A549 treated with dexamethasone at 1 μM for 4 hours (cell line): ENCODE results near the gene VPS35L. TPM values are rescaled to one million over a fixed set of nuclear protein-coding genes. Genes with fewer than 3 reads are reported as not detected.

ENCODE experiments used
- total RNA-seq: library from RNA; stranded (reverse); fragments of 200-300 nt; extraction: Qiagen RNA extraction; gene quantifications from 5 replicates; pipeline ENCODE4 v1.2.3, GENCODE V29; 2022

VPS35L gene, protein sequence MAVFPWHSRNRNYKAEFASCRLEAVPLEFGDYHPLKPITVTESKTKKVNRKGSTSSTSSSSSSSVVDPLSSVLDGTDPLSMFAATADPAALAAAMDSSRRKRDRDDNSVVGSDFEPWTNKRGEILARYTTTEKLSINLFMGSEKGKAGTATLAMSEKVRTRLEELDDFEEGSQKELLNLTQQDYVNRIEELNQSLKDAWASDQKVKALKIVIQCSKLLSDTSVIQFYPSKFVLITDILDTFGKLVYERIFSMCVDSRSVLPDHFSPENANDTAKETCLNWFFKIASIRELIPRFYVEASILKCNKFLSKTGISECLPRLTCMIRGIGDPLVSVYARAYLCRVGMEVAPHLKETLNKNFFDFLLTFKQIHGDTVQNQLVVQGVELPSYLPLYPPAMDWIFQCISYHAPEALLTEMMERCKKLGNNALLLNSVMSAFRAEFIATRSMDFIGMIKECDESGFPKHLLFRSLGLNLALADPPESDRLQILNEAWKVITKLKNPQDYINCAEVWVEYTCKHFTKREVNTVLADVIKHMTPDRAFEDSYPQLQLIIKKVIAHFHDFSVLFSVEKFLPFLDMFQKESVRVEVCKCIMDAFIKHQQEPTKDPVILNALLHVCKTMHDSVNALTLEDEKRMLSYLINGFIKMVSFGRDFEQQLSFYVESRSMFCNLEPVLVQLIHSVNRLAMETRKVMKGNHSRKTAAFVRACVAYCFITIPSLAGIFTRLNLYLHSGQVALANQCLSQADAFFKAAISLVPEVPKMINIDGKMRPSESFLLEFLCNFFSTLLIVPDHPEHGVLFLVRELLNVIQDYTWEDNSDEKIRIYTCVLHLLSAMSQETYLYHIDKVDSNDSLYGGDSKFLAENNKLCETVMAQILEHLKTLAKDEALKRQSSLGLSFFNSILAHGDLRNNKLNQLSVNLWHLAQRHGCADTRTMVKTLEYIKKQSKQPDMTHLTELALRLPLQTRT
- total RNA-seq, result 27.5 to 37.6 TPM (median 34.5 TPM) in 5 replicates

DNA sequence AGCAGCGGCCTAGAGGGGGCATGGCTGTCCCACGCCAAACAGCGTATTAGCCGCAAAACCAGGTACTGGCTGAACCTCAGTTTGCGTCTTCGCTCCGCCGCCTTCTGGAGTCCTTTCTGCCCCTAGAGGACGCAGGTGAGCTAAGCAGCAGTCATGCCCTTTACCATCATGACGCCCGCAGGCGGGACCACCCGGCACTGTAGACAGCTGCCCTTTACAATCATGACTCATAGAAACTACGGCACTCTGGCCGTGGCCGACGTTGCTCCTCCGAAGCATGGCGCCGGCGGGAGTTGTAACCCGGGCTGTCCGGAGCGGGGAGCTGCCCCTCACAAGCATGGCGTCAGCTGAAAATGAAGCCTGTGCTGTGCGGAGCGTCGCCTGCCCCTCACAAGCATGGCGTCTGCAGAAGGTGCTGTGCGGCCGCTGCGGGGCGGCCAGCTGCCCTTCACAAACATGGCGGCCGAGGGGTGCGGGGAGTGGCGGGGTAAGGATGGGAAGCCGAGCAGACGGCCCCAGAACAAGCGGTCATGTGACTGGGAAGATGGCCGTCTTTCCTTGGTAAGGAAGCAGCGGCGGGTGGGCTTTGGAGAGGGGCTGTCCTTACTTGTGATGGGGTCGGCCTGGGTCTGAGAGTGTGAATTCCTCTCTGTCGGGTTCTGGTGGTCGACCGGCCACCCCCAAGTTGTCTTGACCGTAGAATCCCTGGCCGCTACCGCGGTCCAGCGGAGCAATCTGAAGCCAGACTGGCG lies at the start of gene VPS35L:
Gene VPS35L (plus strand): TSS at position 518 of the 752 bp plus-strand sequence. CDS start 27 bp downstream, at position 545.

DNA sequence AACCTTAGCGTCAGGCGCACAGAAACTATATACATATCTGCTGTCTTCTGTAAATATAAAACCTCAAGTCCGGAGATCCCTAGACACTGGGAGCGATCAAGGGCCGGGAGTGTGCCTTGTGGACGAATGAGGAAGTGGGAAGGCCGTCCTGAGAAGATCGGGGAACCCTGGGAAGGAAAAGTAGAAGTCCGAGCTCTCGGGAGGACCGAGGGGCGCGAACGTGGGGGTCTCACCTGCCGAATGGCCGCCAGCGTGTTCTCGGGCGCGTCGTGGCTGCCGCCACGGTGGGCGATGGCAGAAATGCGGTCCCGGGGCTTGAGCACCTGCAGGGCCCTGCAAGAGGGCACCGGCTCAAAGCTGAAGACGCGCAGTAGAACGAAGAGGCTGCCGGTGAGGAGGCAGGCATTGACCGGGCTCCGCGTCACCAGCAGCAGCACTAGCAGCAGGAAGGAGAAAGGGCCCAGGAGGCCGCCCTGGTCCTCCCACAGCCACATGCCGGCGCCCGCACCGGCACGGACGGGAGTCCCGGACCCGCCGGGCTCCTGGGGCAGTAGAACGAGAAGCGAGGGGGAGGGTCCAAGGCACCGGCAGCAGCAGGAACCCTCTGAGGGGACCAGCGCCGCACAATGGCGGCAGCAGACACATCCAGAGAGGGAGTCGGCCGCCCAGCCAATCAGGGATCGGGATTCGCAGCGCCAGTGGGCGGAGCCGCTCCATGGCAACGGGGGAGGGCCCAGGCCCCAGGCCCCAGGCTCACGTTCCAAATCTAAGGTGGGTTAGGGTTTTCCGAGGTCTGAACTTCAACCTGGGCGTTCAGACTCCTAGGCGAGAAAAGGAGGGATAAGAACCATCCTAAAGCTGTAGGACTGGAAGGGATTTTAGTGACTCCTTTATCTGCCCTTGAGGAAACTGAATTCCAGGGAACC lies 33.8 kb upstream of the VPS35L start, which contains the start of gene GDE1:
Gene GDE1 (minus strand): TSS at position 628 of the 926 bp plus-strand sequence. CDS start 134 bp downstream, at position 494.

DNA sequence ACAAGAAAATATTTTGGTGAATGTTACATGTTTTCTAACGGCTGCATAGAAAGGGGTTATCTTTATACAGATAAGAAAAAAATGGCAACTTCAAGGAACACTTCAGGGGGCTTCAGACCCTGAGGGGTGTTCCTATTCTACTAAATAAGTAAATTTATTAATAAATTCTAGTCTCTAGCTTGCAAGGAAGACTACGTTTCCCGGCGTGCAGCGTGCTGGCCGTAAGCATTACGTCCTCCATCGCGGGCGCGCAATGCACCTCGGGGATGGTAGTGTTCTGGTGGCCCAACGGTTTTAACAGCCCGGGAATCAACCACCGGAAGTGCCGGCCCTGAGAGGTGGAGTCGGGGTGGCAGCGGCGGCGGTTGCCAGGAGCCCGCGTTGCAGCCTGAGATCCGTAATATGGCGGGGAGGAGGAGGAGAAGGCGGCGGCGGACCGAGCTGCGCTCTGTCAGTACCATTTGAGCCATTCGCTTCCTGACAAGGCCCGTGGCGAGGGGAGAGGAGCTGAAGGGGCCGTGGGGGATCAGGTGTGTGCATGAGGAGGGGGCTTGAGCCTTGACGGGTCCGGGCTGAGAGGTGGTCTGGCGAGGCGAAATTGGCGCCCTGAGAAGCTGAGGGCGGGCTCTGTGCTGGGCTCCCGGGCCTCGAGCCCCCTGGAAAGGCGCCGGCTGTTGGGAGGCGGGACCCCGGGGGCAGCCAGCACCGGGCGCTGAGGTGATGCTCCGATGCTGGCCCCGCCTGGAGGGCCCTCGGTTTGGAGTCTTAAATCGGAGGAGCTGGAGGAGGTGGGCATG lies 31.7 kb upstream of the VPS35L start, which contains the start of gene CCP110:
Gene CCP110 (plus strand): TSS at position 384 of the 797 bp plus-strand sequence. CDS start 3,940 bp downstream, outside the sequence.

DNA sequence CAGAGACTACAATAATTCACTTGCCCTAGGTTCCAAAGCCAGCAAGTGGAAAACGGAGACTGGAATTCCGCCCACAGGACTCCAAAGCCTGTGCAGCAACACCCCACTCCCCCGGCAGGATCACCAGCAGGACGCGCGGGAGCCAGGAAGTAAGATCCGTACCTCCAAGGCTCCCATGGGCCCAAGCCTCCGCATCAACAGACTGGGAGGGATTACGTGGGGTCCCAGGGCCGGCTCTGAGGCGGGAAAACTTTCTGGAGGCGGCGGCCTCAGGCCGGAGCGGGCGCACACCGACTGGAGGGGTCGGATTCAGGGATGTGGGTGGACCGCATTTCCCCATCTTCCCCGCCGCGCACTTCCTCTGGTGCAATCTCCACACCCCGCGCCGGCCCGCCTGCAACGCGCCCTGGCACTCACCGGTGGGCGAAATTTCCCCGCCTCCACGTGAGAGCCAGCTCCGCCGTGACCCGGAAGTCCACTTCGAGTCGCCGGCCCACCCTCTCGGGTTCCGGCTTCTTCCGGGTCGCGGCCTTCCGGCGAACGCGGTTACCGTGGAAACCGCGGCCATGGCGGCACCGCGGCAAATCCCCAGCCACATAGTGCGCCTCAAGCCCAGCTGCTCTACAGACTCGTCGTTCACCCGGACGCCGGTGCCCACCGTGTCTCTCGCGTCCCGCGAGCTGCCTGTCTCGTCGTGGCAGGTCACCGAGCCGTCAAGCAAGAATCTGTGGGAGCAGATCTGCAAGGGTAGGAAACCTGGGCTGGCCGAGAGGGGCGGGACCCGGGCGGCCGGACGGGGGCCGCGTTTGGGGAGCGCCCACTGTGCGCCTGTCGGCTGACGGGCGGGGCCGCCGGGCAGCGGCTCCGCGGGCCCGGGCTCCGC lies 162.5 kb downstream of the VPS35L start, which contains the start of the genes IQCK and KNOP1:
Gene IQCK (plus strand): TSS at position 531 of the 883 bp plus-strand sequence. CDS start 36 bp downstream, at position 567.
Gene KNOP1 (minus strand): TSS at position 487 of the 883 bp plus-strand sequence. CDS start 3,192 bp downstream, outside the sequence.

Other genes with a start within 250 kb of the VPS35L start
- gene TMC5, start 137.8 kb upstream of the VPS35L start, total RNA-seq, result 4.5 to 6.1 TPM (median 5.4 TPM) in 5 replicates
- 65.4 to 73.0 TPM (median 67.5 TPM) in 5 replicates for gene GDE1, start 33.6 kb upstream of the VPS35L start, total RNA-seq
- gene CCP110, start 31.8 kb upstream of the VPS35L start, total RNA-seq, result 6.8 to 10.2 TPM (median 8.3 TPM) in 5 replicates
- gene KNOP1, start 162.5 kb downstream of the VPS35L start, total RNA-seq, result 38.7 to 49.0 TPM (median 46.3 TPM) in 5 replicates
- gene IQCK, start 162.6 kb downstream of the VPS35L start, total RNA-seq, result 9.3 to 11.2 TPM (median 10.7 TPM) in 5 replicates